Measurements from ENCODE around the gene FBXO3. TPM values are rescaled to one million over a fixed set of nuclear protein-coding genes. Genes with fewer than 3 reads are reported as not detected.

The FBXO3 gene
- total and polyA plus RNA-seq, 9 of the 15 experiments (the other 6 are each of a cell fraction or from before 2014, with no cell fraction given): 11.6 to 59.3 (median 29.2) TPM

GRCh38 chr11:33773987-33774735 lies at the start of gene FBXO3 (continued):
- TF ChIP-seq YY1 (IDR thresholded peaks at IDR 0.05; ENCODE audit: borderline replicate concordance in 1 of 3, control insufficient read depth in 1 of 3, extremely low read depth in 1 of 3, insufficient read depth in 3 of 3, insufficient read length in 1 of 3, insufficient replicate concordance in 2 of 3, low read depth in 1 of 3, low read length in 2 of 3) (peak; percentile 74 to 93 (median 92)), MYNN (IDR thresholded peaks at IDR 0.05) (no peak), MYNN (CRISPR knock-in tag; IDR thresholded peaks at IDR 0.05) (no peak), KHSRP (IDR thresholded peaks at IDR 0.05) (no peak), ZNF436 (CRISPR knock-in tag; IDR thresholded peaks at IDR 0.05) (no peak), JUN (IDR thresholded peaks at IDR 0.05; ENCODE audit: borderline replicate concordance, low read depth, low read length) (no peak), JUN (CRISPR knock-in tag; IDR thresholded peaks at IDR 0.05; ENCODE audit: borderline replicate concordance) (no peak), KDM5B (IDR thresholded peaks at IDR 0.05; ENCODE audit: insufficient replicate concordance, low read depth, low read length) (peak; percentile 84), ZKSCAN3 (CRISPR knock-in tag; IDR thresholded peaks at IDR 0.05) (no peak), RFX7 (CRISPR knock-in tag; IDR thresholded peaks at IDR 0.05) (no peak), IRF1 (CRISPR knock-in tag; IDR thresholded peaks at IDR 0.05; ENCODE audit: borderline replicate concordance) (no peak), KLF13 (tag; IDR thresholded peaks at IDR 0.05; ENCODE audit: borderline replicate concordance, low read depth) (no peak), ZNF75A (CRISPR knock-in tag; IDR thresholded peaks at IDR 0.05) (no peak), ERF (CRISPR knock-in tag; IDR thresholded peaks at IDR 0.05) (no peak), PPARD (CRISPR knock-in tag; IDR thresholded peaks at IDR 0.05) (no peak), TGIF2 (CRISPR knock-in tag; IDR thresholded peaks at IDR 0.05) (no peak), ZNF79 (CRISPR knock-in tag; IDR thresholded peaks at IDR 0.05; ENCODE audit: low read depth) (no peak), RBM39 (optimal IDR thresholded peaks at IDR 0.05; ENCODE audit: low read depth, low read length) (no peak), PHF21A (IDR thresholded peaks at IDR 0.05; ENCODE audit: borderline replicate concordance, low read depth) (no peak), THRA (IDR thresholded peaks at IDR 0.05) (no peak), RCOR1 (IDR thresholded peaks at IDR 0.05; ENCODE audit: borderline replicate concordance in 1 of 2, low read depth in 2 of 2, low read length in 2 of 2) (no peak), ARID3B (CRISPR knock-in tag; IDR thresholded peaks at IDR 0.05; ENCODE audit: borderline replicate concordance) (no peak), ZNF12 (CRISPR knock-in tag; IDR thresholded peaks at IDR 0.05) (no peak), MTA3 (IDR thresholded peaks at IDR 0.05; ENCODE audit: borderline replicate concordance) (no peak), RBM22 (IDR thresholded peaks at IDR 0.05; ENCODE audit: low read depth, low read length, poor library complexity, severe bottlenecking) (no peak)
